ENCODE measurements around the gene WFIKKN2.

Gene WFIKKN2

DNA sequence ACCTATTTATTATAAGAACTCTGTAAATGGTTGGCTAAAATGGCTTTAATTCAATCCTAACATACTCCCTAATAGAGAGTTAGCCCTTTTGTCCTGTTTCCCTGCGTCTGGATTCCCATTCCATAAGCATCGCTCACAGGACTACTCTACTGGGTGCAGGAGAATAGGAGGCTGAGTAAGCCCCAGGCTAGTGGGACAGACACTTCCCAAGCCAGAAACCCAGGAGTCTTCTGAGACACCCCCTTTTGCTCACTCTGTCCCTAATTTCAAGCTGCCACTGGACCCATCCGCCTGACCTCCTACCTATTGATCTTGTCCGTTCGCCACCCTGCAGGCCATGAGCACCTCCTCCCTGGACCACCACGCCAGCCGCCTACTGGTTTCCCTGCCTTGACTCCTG lies 47.5 kb downstream of the WFIKKN2 start:
- DNase-seq = no peak

GRCh38 chr17:50883850-50884438 lies 48.6 kb downstream of the WFIKKN2 start:
- DNase-seq = no peak

DNA sequence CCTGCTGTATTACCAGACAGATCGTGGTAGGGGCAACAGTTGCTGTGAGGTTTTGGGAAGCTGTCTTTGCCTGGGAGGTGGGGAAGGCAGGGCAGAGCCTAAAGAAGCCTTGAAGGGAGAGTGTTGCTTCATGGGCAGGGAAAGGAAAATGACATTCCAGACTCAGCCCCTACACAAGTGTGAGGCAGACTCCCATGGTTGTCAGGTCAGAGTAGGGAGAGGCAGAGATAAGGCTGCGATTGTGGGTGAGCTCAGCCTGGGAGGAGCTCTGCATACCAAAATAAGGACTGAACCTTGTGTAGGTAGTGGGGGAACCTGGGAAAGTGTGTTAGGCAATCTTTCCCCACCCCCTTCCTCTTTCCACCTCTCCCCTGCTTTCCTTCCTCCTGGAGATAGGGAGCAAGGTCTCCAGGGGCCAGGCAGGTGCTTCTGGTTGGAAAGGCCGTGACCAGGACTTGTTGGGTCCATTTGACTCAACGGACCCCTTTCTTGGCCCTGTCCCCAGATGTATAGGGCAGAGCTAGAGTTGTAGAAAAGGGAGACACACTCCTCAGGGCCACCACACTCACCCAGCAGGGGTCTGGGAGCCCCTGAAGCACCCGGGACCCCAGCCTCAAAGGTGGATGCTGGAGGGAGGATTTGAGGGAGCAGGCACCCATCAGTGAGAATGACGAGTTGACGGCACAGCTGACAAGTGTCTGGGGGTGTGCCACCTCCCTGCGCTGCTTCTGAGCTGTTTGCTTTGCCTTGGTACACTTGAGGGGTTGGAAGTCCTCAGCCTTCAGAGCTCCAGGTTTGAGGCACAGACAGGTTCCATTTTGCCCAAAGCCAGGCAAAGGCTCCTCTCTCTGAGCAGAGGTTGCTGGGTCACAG lies 49.3 kb downstream of the WFIKKN2 start:
- DNase-seq = no peak

GRCh38 chr17:50887705-50888245 lies 52.4 kb downstream of the WFIKKN2 start:
- no peak for DNase-seq

DNA sequence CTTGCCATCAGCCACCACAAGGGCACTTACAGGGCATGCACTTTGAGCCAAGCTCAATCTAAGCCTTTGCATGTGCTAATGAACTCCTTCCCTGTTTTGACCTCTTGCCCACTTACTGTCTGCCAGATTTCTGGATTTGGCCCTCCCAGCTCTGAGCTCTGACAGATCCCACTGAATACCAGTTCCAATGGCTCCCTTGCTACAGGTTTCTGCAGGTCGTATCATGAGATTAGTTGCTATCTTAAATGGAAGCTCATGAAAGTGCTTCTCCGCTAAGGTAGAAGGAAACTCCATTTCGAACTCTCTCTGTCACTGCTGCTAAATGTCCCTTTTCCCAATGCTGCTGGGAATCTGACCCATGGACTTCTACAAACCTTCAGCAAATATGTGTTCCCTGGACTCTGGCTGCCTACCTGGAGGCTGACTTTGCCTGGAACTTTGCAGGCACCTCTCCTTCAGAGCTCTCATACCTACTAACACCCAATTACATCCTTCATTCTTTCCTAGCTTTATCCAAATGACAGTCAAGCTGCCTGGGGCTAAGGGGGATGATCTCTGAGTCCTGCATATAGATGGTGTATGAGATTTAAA lies 54.2 kb downstream of the WFIKKN2 start:
- DNase-seq = no peak

- DNase-seq = no peak
These were observed 55.5 kb downstream of the WFIKKN2 start for GRCh38 chr17:50890675-50891516.

- DNase-seq = no peak
These were observed 56.2 kb downstream of the WFIKKN2 start for GRCh38 chr17:50891577-50891989.

All from NCI-H446 treated with DMSO at 0.1 percent for 48 hours (cell line).